Uterus (tissue), 2 donors: ENCODE data around the gene LGMN.

Experiments used
- CTCF ChIP-seq, 4 experiments: fragments of 200-600 bp in 2 of 4; fragments of 450-650 bp in 2 of 4; sonication (generic) in 2 of 4; IDR thresholded peaks; one replicate each; pipeline ENCODE4 v1.5.1; 2016 to 2019; ENCODE audit warnings: antibody characterized with exemption in 4 of 4, mild to moderate bottlenecking in 2 of 4, moderate library complexity in 1 of 4
- POLR2A ChIP-seq, 2 donors: fragments of 450-650 bp; IDR thresholded peaks; one replicate each; pipeline ENCODE4 v1.6.1; 2016; ENCODE audit warnings: antibody characterized with exemption in 2 of 2, mild to moderate bottlenecking in 1 of 2, moderate library complexity in 1 of 2

- TF ChIP-seq CTCF (IDR thresholded peaks at IDR 0.05), result no peak
- no peak for TF ChIP-seq POLR2A (IDR thresholded peaks at IDR 0.05)
Observed at GRCh38 chr14:92709340-92710000, 39.0 kb downstream of the LGMN start.
